ENCODE results near the gene IL17RA.

- TF ChIP-seq, protein P1, sequence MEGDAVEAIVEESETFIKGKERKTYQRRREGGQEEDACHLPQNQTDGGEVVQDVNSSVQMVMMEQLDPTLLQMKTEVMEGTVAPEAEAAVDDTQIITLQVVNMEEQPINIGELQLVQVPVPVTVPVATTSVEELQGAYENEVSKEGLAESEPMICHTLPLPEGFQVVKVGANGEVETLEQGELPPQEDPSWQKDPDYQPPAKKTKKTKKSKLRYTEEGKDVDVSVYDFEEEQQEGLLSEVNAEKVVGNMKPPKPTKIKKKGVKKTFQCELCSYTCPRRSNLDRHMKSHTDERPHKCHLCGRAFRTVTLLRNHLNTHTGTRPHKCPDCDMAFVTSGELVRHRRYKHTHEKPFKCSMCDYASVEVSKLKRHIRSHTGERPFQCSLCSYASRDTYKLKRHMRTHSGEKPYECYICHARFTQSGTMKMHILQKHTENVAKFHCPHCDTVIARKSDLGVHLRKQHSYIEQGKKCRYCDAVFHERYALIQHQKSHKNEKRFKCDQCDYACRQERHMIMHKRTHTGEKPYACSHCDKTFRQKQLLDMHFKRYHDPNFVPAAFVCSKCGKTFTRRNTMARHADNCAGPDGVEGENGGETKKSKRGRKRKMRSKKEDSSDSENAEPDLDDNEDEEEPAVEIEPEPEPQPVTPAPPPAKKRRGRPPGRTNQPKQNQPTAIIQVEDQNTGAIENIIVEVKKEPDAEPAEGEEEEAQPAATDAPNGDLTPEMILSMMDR (IDR thresholded peaks at IDR 0.05), result no peak
- TF ChIP-seq POLR2A (IDR thresholded peaks at IDR 0.05), result no peak
Measured at GRCh38 chr22:17113600-17113999, 28.8 kb downstream of the IL17RA start.
